ENCODE data around the gene GHSR. TPM values are rescaled to one million over a fixed set of nuclear protein-coding genes. Genes with fewer than 3 reads are reported as not detected.

The GHSR gene
- total RNA-seq, 1 experiment from 2014 or later, result not detected

DNA sequence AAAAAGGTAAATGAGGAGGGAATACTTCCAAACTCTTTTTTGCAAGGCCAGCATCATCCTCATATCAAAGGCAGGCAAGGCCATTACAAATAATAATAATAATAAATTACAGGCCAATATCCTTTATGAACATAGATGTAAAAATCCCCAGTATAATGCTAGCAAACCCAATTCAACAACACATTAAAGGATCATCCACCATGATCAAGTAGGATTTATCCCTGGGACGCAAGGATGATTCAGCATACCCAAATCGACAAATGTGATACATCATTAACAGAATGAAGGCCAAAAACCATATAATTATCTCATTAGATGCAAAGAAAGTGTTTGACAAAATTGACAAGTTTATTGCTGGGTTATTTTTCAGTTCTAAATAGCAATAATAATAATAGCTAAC lies 53.6 kb downstream of the GHSR start:
- intact Hi-C loops (cut with micrococcal nuclease), result no loop called here

More for the DNA sequence above, 53.6 kb downstream of the GHSR start:
- ChIA-PET RAD21 (ENCODE audit: low non-redundant PET in 1 of 2, low total read pairs in 2 of 2, uncharacterized antibody in 2 of 2, unreplicated experiment in 2 of 2) (no interaction called here), POLR2A (no interaction called here), CTCF (no interaction called here)
- Histone ChIP-seq H3K9me2 (ENCODE audit: insufficient read depth) (no peaks in the 10 kb centered on the region), H3K4me3 (replicated peaks in 1 of 2; ENCODE audit: low read depth in 1 of 2, low read length in 2 of 2) (no peak overlapping the region), H3K4me2 (ENCODE audit: low read length) (no peak overlapping the region), H3K27ac (ENCODE audit: low read depth, low read length) (no peak overlapping the region), H3K79me2 (ENCODE audit: insufficient read depth, low read length) (no peaks in the 10 kb centered on the region), H3K36me3 (ENCODE audit: control insufficient read depth in 1 of 2, insufficient read depth in 2 of 2, low read length in 2 of 2) (no peaks in the 10 kb centered on the region), H4K20me1 (ENCODE audit: insufficient read depth) (no peaks in the 10 kb centered on the region), H2AFZ (ENCODE audit: low read depth, low read length, poor library complexity, severe bottlenecking) (no peak overlapping the region), H3K9ac (ENCODE audit: low read length) (no peak overlapping the region), H3K27me3 (ENCODE audit: insufficient read depth, low read length) (no peaks in the 10 kb centered on the region), H3K4me1 (ENCODE audit: control insufficient read depth in 1 of 2, insufficient read depth in 2 of 2, low read length in 2 of 2) (no peaks in the 10 kb centered on the region), H3K9me3 (ENCODE audit: control insufficient read depth in 1 of 2, insufficient read depth in 1 of 2, low read depth in 1 of 2, low read length in 2 of 2) (no peaks in the 10 kb centered on the region)
- ATAC-seq, result no peak
- DNase-seq (ENCODE audit: low read depth, low spot score), result no peak
- BruUV-seq (replicated peaks), result no TSS peak
- TF ChIP-seq, protein P1, sequence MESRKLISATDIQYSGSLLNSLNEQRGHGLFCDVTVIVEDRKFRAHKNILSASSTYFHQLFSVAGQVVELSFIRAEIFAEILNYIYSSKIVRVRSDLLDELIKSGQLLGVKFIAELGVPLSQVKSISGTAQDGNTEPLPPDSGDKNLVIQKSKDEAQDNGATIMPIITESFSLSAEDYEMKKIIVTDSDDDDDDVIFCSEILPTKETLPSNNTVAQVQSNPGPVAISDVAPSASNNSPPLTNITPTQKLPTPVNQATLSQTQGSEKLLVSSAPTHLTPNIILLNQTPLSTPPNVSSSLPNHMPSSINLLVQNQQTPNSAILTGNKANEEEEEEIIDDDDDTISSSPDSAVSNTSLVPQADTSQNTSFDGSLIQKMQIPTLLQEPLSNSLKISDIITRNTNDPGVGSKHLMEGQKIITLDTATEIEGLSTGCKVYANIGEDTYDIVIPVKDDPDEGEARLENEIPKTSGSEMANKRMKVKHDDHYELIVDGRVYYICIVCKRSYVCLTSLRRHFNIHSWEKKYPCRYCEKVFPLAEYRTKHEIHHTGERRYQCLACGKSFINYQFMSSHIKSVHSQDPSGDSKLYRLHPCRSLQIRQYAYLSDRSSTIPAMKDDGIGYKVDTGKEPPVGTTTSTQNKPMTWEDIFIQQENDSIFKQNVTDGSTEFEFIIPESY (IDR thresholded peaks at IDR 0.05; ENCODE audit: extremely low read depth, insufficient replicate concordance, low read length), result no peak
- TF ChIP-seq, protein P2, sequence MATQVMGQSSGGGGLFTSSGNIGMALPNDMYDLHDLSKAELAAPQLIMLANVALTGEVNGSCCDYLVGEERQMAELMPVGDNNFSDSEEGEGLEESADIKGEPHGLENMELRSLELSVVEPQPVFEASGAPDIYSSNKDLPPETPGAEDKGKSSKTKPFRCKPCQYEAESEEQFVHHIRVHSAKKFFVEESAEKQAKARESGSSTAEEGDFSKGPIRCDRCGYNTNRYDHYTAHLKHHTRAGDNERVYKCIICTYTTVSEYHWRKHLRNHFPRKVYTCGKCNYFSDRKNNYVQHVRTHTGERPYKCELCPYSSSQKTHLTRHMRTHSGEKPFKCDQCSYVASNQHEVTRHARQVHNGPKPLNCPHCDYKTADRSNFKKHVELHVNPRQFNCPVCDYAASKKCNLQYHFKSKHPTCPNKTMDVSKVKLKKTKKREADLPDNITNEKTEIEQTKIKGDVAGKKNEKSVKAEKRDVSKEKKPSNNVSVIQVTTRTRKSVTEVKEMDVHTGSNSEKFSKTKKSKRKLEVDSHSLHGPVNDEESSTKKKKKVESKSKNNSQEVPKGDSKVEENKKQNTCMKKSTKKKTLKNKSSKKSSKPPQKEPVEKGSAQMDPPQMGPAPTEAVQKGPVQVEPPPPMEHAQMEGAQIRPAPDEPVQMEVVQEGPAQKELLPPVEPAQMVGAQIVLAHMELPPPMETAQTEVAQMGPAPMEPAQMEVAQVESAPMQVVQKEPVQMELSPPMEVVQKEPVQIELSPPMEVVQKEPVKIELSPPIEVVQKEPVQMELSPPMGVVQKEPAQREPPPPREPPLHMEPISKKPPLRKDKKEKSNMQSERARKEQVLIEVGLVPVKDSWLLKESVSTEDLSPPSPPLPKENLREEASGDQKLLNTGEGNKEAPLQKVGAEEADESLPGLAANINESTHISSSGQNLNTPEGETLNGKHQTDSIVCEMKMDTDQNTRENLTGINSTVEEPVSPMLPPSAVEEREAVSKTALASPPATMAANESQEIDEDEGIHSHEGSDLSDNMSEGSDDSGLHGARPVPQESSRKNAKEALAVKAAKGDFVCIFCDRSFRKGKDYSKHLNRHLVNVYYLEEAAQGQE (IDR thresholded peaks at IDR 0.05; ENCODE audit: low read depth), result no peak
- no peak for TF ChIP-seq EGR1 (IDR thresholded peaks at IDR 0.05; ENCODE audit: low read depth)
- TF ChIP-seq ELF1 (IDR thresholded peaks at IDR 0.05; ENCODE audit: borderline replicate concordance, low read depth), result no peak
- no peak for TF ChIP-seq SP1 (IDR thresholded peaks at IDR 0.05; ENCODE audit: low read depth)
- no peak for TF ChIP-seq ZNF274 (IDR thresholded peaks at IDR 0.05; ENCODE audit: low read depth, low read length)
- no peak for TF ChIP-seq SIN3A (IDR thresholded peaks at IDR 0.05; ENCODE audit: low read depth)
- TF ChIP-seq, protein P3, sequence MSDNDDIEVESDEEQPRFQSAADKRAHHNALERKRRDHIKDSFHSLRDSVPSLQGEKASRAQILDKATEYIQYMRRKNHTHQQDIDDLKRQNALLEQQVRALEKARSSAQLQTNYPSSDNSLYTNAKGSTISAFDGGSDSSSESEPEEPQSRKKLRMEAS (IDR thresholded peaks at IDR 0.05), result no peak
- TF ChIP-seq, protein P4, sequence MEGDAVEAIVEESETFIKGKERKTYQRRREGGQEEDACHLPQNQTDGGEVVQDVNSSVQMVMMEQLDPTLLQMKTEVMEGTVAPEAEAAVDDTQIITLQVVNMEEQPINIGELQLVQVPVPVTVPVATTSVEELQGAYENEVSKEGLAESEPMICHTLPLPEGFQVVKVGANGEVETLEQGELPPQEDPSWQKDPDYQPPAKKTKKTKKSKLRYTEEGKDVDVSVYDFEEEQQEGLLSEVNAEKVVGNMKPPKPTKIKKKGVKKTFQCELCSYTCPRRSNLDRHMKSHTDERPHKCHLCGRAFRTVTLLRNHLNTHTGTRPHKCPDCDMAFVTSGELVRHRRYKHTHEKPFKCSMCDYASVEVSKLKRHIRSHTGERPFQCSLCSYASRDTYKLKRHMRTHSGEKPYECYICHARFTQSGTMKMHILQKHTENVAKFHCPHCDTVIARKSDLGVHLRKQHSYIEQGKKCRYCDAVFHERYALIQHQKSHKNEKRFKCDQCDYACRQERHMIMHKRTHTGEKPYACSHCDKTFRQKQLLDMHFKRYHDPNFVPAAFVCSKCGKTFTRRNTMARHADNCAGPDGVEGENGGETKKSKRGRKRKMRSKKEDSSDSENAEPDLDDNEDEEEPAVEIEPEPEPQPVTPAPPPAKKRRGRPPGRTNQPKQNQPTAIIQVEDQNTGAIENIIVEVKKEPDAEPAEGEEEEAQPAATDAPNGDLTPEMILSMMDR (IDR thresholded peaks at IDR 0.05 in 2 of 3, conservative IDR thresholded peaks at IDR 0.05 in 1 of 3; ENCODE audit: borderline replicate concordance in 1 of 3, insufficient read depth in 1 of 3, low read depth in 2 of 3, low read length in 2 of 3), result no peak
- no peak for TF ChIP-seq EZH2 (IDR thresholded peaks at IDR 0.05)
